GM23338 (cell line): ENCODE data around the gene FIG4.

Experiments used
- CREB1 ChIP-seq: fragments of 250-450 bp; sonication (Bioruptor Pico); IDR thresholded peaks from 2 replicates; pipeline ENCODE4 v1.5.0; 2020; ENCODE audit warnings: low read depth, mild to moderate bottlenecking, moderate library complexity
- EZH2 ChIP-seq: fragments of 200-600 bp; sonication (generic); IDR thresholded peaks from one replicate; pipeline ENCODE4 v1.8.0; 2017; ENCODE audit warnings: antibody characterized with exemption, mild to moderate bottlenecking, low read depth; ENCODE audit not compliant: unreplicated experiment
- EZH2phosphoT487 ChIP-seq: fragments of 200-600 bp; sonication (generic); IDR thresholded peaks from one replicate; pipeline ENCODE4 v1.8.1; 2018; ENCODE audit warnings: antibody characterized with exemption; ENCODE audit not compliant: unreplicated experiment
- JUNB ChIP-seq: IDR thresholded peaks from one replicate; pipeline ENCODE4 v1.6.1; 2016; ENCODE audit warnings: antibody characterized with exemption; ENCODE audit not compliant: unreplicated experiment
- NANOG ChIP-seq: IDR thresholded peaks from 2 replicates; pipeline ENCODE4 v1.6.1; 2016; ENCODE audit warnings: antibody characterized with exemption, borderline replicate concordance
- POLR2AphosphoS5 ChIP-seq: IDR thresholded peaks from 2 replicates; pipeline ENCODE4 v1.6.1; 2016; ENCODE audit warnings: antibody characterized with exemption, low read depth
- STAT1 ChIP-seq: IDR thresholded peaks from one replicate; pipeline ENCODE4 v1.6.1; 2016; ENCODE audit warnings: antibody characterized with exemption; ENCODE audit not compliant: unreplicated experiment
- ZNF114 ChIP-seq: fragments of 250-450 bp; sonication (Bioruptor Pico); IDR thresholded peaks from 2 replicates; pipeline ENCODE4 v1.5.0; 2020; ENCODE audit warnings: mild to moderate bottlenecking, moderate library complexity
- ZNF331 ChIP-seq: fragments of 250-450 bp; sonication (Bioruptor Pico); IDR thresholded peaks from 2 replicates; pipeline ENCODE4 v1.5.0; 2020; ENCODE audit warnings: low read depth, mild to moderate bottlenecking, moderate library complexity
- TF ChIP-seq, protein P1 (sequence below), 2 experiments: fragments of 200-600 bp in 1 of 2; sonication (generic) in 1 of 2; conservative IDR thresholded peaks; 2 replicates each; pipeline versions ENCODE4 v1.5.1 to v1.6.1; 2016 to 2017; ENCODE audit warnings: antibody characterized with exemption in 2 of 2, low read depth in 2 of 2, mild to moderate bottlenecking in 2 of 2, moderate library complexity in 1 of 2
- TF ChIP-seq, protein P2 (sequence below): IDR thresholded peaks from one replicate; pipeline ENCODE4 v1.6.1; 2018; ENCODE audit warnings: antibody characterized with exemption; ENCODE audit not compliant: unreplicated experiment
- TF ChIP-seq, protein P3 (sequence below): IDR thresholded peaks from 2 replicates; pipeline ENCODE4 v1.6.1; 2016; ENCODE audit warnings: antibody characterized with exemption
- TF ChIP-seq, protein P4 (sequence below): fragments of 250-450 bp; sonication (Bioruptor Pico); IDR thresholded peaks from 2 replicates; pipeline ENCODE4 v1.5.0; 2020; ENCODE audit warnings: mild to moderate bottlenecking, moderate library complexity

DNA sequence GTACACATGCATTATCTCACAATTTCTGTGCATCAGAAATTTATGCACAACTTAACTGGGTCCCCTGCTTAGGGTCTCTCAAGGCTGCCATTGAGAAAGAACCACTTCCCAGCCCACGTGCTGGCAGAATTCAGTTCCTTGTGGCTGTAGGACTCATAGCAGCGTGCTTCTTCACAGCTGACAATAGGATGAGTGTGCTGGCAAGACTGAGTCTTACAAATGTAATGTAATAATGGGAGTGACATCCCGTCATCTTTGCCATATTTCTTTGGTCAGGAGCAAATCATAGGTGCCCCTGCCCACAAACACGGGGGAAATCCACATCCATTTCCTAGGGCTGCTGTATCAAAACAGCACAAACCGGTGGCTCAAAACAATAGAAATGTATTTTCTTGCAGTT lies 77.4 kb downstream of the FIG4 start:
- TF ChIP-seq, protein P1, sequence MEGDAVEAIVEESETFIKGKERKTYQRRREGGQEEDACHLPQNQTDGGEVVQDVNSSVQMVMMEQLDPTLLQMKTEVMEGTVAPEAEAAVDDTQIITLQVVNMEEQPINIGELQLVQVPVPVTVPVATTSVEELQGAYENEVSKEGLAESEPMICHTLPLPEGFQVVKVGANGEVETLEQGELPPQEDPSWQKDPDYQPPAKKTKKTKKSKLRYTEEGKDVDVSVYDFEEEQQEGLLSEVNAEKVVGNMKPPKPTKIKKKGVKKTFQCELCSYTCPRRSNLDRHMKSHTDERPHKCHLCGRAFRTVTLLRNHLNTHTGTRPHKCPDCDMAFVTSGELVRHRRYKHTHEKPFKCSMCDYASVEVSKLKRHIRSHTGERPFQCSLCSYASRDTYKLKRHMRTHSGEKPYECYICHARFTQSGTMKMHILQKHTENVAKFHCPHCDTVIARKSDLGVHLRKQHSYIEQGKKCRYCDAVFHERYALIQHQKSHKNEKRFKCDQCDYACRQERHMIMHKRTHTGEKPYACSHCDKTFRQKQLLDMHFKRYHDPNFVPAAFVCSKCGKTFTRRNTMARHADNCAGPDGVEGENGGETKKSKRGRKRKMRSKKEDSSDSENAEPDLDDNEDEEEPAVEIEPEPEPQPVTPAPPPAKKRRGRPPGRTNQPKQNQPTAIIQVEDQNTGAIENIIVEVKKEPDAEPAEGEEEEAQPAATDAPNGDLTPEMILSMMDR (conservative IDR thresholded peaks at IDR 0.05; ENCODE audit: low read depth in 2 of 2) = no peak
- no peak for TF ChIP-seq JUNB
- TF ChIP-seq EZH2phosphoT487 = no peak
- no peak for TF ChIP-seq CREB1 (CRISPR knock-in tag)
- TF ChIP-seq EZH2 = no peak
- TF ChIP-seq, protein P2, sequence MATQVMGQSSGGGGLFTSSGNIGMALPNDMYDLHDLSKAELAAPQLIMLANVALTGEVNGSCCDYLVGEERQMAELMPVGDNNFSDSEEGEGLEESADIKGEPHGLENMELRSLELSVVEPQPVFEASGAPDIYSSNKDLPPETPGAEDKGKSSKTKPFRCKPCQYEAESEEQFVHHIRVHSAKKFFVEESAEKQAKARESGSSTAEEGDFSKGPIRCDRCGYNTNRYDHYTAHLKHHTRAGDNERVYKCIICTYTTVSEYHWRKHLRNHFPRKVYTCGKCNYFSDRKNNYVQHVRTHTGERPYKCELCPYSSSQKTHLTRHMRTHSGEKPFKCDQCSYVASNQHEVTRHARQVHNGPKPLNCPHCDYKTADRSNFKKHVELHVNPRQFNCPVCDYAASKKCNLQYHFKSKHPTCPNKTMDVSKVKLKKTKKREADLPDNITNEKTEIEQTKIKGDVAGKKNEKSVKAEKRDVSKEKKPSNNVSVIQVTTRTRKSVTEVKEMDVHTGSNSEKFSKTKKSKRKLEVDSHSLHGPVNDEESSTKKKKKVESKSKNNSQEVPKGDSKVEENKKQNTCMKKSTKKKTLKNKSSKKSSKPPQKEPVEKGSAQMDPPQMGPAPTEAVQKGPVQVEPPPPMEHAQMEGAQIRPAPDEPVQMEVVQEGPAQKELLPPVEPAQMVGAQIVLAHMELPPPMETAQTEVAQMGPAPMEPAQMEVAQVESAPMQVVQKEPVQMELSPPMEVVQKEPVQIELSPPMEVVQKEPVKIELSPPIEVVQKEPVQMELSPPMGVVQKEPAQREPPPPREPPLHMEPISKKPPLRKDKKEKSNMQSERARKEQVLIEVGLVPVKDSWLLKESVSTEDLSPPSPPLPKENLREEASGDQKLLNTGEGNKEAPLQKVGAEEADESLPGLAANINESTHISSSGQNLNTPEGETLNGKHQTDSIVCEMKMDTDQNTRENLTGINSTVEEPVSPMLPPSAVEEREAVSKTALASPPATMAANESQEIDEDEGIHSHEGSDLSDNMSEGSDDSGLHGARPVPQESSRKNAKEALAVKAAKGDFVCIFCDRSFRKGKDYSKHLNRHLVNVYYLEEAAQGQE = no peak
- no peak for TF ChIP-seq POLR2AphosphoS5
- TF ChIP-seq ZNF331 (CRISPR knock-in tag) = no peak
- TF ChIP-seq, protein P3, sequence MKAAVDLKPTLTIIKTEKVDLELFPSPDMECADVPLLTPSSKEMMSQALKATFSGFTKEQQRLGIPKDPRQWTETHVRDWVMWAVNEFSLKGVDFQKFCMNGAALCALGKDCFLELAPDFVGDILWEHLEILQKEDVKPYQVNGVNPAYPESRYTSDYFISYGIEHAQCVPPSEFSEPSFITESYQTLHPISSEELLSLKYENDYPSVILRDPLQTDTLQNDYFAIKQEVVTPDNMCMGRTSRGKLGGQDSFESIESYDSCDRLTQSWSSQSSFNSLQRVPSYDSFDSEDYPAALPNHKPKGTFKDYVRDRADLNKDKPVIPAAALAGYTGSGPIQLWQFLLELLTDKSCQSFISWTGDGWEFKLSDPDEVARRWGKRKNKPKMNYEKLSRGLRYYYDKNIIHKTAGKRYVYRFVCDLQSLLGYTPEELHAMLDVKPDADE = no peak
- no peak for TF ChIP-seq NANOG
- TF ChIP-seq STAT1 = no peak
- no peak for TF ChIP-seq ZNF114 (CRISPR knock-in tag)
- TF ChIP-seq, protein P4, sequence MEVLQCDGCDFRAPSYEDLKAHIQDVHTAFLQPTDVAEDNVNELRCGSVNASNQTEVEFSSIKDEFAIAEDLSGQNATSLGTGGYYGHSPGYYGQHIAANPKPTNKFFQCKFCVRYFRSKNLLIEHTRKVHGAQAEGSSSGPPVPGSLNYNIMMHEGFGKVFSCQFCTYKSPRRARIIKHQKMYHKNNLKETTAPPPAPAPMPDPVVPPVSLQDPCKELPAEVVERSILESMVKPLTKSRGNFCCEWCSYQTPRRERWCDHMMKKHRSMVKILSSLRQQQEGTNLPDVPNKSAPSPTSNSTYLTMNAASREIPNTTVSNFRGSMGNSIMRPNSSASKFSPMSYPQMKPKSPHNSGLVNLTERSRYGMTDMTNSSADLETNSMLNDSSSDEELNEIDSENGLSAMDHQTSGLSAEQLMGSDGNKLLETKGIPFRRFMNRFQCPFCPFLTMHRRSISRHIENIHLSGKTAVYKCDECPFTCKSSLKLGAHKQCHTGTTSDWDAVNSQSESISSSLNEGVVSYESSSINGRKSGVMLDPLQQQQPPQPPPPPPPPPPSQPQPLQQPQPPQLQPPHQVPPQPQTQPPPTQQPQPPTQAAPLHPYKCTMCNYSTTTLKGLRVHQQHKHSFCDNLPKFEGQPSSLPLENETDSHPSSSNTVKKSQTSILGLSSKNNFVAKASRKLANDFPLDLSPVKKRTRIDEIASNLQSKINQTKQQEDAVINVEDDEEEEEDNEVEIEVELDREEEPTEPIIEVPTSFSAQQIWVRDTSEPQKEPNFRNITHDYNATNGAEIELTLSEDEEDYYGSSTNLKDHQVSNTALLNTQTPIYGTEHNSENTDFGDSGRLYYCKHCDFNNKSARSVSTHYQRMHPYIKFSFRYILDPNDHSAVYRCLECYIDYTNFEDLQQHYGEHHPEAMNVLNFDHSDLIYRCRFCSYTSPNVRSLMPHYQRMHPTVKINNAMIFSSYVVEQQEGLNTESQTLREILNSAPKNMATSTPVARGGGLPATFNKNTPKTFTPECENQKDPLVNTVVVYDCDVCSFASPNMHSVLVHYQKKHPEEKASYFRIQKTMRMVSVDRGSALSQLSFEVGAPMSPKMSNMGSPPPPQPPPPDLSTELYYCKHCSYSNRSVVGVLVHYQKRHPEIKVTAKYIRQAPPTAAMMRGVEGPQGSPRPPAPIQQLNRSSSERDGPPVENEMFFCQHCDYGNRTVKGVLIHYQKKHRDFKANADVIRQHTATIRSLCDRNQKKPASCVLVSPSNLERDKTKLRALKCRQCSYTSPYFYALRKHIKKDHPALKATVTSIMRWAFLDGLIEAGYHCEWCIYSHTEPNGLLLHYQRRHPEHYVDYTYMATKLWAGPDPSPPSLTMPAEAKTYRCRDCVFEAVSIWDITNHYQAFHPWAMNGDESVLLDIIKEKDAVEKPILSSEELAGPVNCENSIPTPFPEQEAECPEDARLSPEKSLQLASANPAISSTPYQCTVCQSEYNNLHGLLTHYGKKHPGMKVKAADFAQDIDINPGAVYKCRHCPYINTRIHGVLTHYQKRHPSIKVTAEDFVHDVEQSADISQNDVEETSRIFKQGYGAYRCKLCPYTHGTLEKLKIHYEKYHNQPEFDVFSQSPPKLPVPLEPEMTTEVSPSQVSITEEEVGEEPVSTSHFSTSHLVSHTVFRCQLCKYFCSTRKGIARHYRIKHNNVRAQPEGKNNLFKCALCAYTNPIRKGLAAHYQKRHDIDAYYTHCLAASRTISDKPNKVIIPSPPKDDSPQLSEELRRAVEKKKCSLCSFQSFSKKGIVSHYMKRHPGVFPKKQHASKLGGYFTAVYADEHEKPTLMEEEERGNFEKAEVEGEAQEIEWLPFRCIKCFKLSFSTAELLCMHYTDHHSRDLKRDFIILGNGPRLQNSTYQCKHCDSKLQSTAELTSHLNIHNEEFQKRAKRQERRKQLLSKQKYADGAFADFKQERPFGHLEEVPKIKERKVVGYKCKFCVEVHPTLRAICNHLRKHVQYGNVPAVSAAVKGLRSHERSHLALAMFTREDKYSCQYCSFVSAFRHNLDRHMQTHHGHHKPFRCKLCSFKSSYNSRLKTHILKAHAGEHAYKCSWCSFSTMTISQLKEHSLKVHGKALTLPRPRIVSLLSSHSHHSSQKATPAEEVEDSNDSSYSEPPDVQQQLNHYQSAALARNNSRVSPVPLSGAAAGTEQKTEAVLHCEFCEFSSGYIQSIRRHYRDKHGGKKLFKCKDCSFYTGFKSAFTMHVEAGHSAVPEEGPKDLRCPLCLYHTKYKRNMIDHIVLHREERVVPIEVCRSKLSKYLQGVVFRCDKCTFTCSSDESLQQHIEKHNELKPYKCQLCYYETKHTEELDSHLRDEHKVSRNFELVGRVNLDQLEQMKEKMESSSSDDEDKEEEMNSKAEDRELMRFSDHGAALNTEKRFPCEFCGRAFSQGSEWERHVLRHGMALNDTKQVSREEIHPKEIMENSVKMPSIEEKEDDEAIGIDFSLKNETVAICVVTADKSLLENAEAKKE (CRISPR knock-in tag) = no peak
